A549 (cell line): ENCODE data around the gene KLK2. TPM values are rescaled to one million over a fixed set of nuclear protein-coding genes. Genes with fewer than 3 reads are reported as not detected.

Source experiments
- ATAC-seq, 2 experiments: fragments of 200-7000 bp in 1 of 2; fragments of >200 bp in 1 of 2; cut with Nextera tagmentation in 1 of 2; cut with Tn5 transposase in 1 of 2; 3 replicates each; pipeline versions ENCODE4 v1.8.0 to v1.9.1; 2018 to 2020; ENCODE audit warnings: mild to moderate bottlenecking in 1 of 2, moderate library complexity in 1 of 2
- CTCF ChIA-PET: fragments of 300-600 bp; sonication (Branson Sonifier 250); formaldehyde crosslinking; extraction: SDS; loops from one replicate; lab custom pipeline; 2021; ENCODE audit warnings: antibody characterized with exemption, inconsistent platforms; lab: Yijun Ruan, JAX
- POLR2A ChIA-PET: fragments of 350-600 bp; formaldehyde crosslinking; extraction: SDS; loops from one replicate; lab custom pipeline; 2021; ENCODE audit warnings: antibody characterized with exemption, inconsistent platforms; lab: Yijun Ruan, JAX
- DNase-seq, 2 experiments: peaks; one replicate each; pipeline versions ENCODE4 v3.0.0 to v3.0.0-alpha.2; 2011 to 2016; ENCODE audit warnings: low read depth in 1 of 2, low spot score in 1 of 2
- FAIRE-seq: peaks from 2 replicates; lab custom pipeline; 2011; peaks lifted over from hg19 to GRCh38; lab: Jason Lieb, UNC
- H3K27ac ChIP-seq, 2 experiments: fragments of >200 bp; sonication (Bioruptor Twin); formaldehyde crosslinking; 3 replicates each; pipeline ENCODE4 v1.5.1; 2016 to 2017
- H3K4me1 ChIP-seq: fragments of >200 bp; sonication (Bioruptor Twin); formaldehyde crosslinking; 3 replicates; pipeline ENCODE4 v1.6.1; 2016
- H3K4me2 ChIP-seq: fragments of >200 bp; sonication (Bioruptor Twin); formaldehyde crosslinking; 3 replicates; pipeline ENCODE4 v1.6.1; 2016
- H3K4me3 ChIP-seq: fragments of >200 bp; sonication (Bioruptor Twin); formaldehyde crosslinking; 3 replicates; pipeline ENCODE4 v1.5.1; 2016
- H3K9me3 ChIP-seq: fragments of >200 bp; sonication (Bioruptor Twin); formaldehyde crosslinking; 3 replicates; pipeline ENCODE4 v1.6.1; 2016
- CBX2 ChIP-seq: fragments of 200-600 bp; sonication (generic); IDR thresholded peaks from 2 replicates; pipeline ENCODE4 v1.6.1; 2016; ENCODE audit warnings: low read depth, mild to moderate bottlenecking, borderline replicate concordance
- CEBPB ChIP-seq, 2 experiments: fragments of >200 bp in 1 of 2; sonication (Bioruptor Twin) in 1 of 2; formaldehyde crosslinking in 1 of 2; IDR thresholded peaks; 2 replicates each; pipeline ENCODE4 v1.6.1; 2012 to 2016
- CTCF ChIP-seq: fragments of >200 bp; sonication (Bioruptor Twin); formaldehyde crosslinking; IDR thresholded peaks from 3 replicates; pipeline ENCODE4 v1.5.1; 2016
- EHF ChIP-seq: fragments of 250-450 bp; sonication (Bioruptor Pico); IDR thresholded peaks from 2 replicates; pipeline ENCODE4 v1.5.0; 2020; ENCODE audit warnings: mild to moderate bottlenecking
- EP300 ChIP-seq, 2 experiments: fragments of >200 bp; sonication (Bioruptor Twin); formaldehyde crosslinking; IDR thresholded peaks; 2 replicates in 1 of 2; 3 replicates in 1 of 2; pipeline ENCODE4 v1.6.1; 2016 to 2017
- FOSL2 ChIP-seq, 2 experiments: fragments of 450-650 bp in 1 of 2; fragments of >200 bp in 1 of 2; sonication (Bioruptor Twin) in 1 of 2; formaldehyde crosslinking; IDR thresholded peaks; 2 replicates each; pipeline versions ENCODE4 v1.5.0 to v1.6.1; 2016 to 2020; ENCODE audit warnings: mild to moderate bottlenecking in 1 of 2, moderate library complexity in 1 of 2
- GATA3 ChIP-seq: IDR thresholded peaks from 2 replicates; pipeline ENCODE4 v1.6.1; 2012; ENCODE audit warnings: borderline replicate concordance
- HEYL ChIP-seq: fragments of 250-450 bp; sonication (Bioruptor Pico); IDR thresholded peaks from 2 replicates; pipeline ENCODE4 v1.8.0; 2021; ENCODE audit warnings: mild to moderate bottlenecking, moderate library complexity
- HMGXB4 ChIP-seq: fragments of 250-450 bp; sonication (Bioruptor Pico); IDR thresholded peaks from 2 replicates; pipeline ENCODE4 v1.5.0; 2021; ENCODE audit warnings: mild to moderate bottlenecking, moderate library complexity, borderline replicate concordance
- HOXB13 ChIP-seq: fragments of 250-450 bp; sonication (Bioruptor Pico); IDR thresholded peaks from 2 replicates; pipeline ENCODE4 v1.5.0; 2020; ENCODE audit warnings: low read depth, mild to moderate bottlenecking, moderate library complexity
- JUN ChIP-seq, 2 experiments: fragments of >200 bp; sonication (Bioruptor Twin); formaldehyde crosslinking; IDR thresholded peaks; 2 replicates in 1 of 2; 3 replicates in 1 of 2; pipeline ENCODE4 v1.6.1; 2016 to 2017
- JUNB ChIP-seq: fragments of >200 bp; sonication (Bioruptor Twin); formaldehyde crosslinking; IDR thresholded peaks from 2 replicates; pipeline ENCODE4 v1.6.1; 2016
- KDM1A ChIP-seq: fragments of 200-600 bp; sonication (generic); IDR thresholded peaks from 2 replicates; pipeline ENCODE4 v1.6.1; 2016; ENCODE audit warnings: low read depth, mild to moderate bottlenecking
- MAZ ChIP-seq: fragments of 150-350 bp; IDR thresholded peaks from 2 replicates; pipeline ENCODE4 v1.6.1; 2014; ENCODE audit warnings: antibody characterized with exemption, low read depth, low read length, borderline replicate concordance
- POLR2A ChIP-seq: IDR thresholded peaks from 2 replicates; pipeline ENCODE4 v1.6.1; 2012; ENCODE audit warnings: mild to moderate bottlenecking, low read length
- POLR2AphosphoS2 ChIP-seq: conservative IDR thresholded peaks from 2 replicates; pipeline ENCODE4 v1.6.1; 2012; ENCODE audit warnings: low read length, improper control_type of control experiment, inconsistent platforms
- SMC3 ChIP-seq: fragments of >200 bp; sonication (Bioruptor Twin); formaldehyde crosslinking; IDR thresholded peaks from 3 replicates; pipeline ENCODE4 v1.6.1; 2018; ENCODE audit warnings: inconsistent platforms
- SREBF2 ChIP-seq: fragments of 450-650 bp; IDR thresholded peaks from 2 replicates; pipeline ENCODE4 v1.6.1; 2014; ENCODE audit warnings: mild to moderate bottlenecking, moderate library complexity
- ZFP36 ChIP-seq: fragments of 450-650 bp; IDR thresholded peaks from 2 replicates; pipeline ENCODE4 v1.6.1; 2014; ENCODE audit warnings: borderline replicate concordance; ENCODE audit not compliant: partially characterized antibody
- ZNF302 ChIP-seq: fragments of 250-450 bp; sonication (Bioruptor Pico); IDR thresholded peaks from 2 replicates; pipeline ENCODE4 v1.9.0; 2021; ENCODE audit warnings: inconsistent platforms, mild to moderate bottlenecking, moderate library complexity
- WGBS: methylation state at CpG from one replicate; pipeline ENCODE4 v1.1.6; 2017; ENCODE audit errors: missing lambda C conversion rate; 5-methylcytosine and 5-hydroxymethylcytosine counted together
- polyA plus RNA-seq, 4 experiments: library from polyadenylated mRNA; depleted of rRNA in 3 of 4; stranded (reverse); fragments of >200 nt; fragmentation: RNase III in 1 of 4; extraction: RNeasy Plus Mini Kit Qiagen cat#74134 plus additional on column Dnase treatment in 1 of 4; gene quantifications; 2 replicates in 3 of 4; 3 replicates in 1 of 4; pipeline ENCODE4 v1.2.3, GENCODE V29; 2011 to 2017
- TF ChIP-seq, protein P1 (sequence below): IDR thresholded peaks from 2 replicates; pipeline ENCODE4 v1.6.1; 2012
- TF ChIP-seq, protein P2 (sequence below): fragments of 150-350 bp; IDR thresholded peaks from 2 replicates; pipeline ENCODE4 v1.6.1; 2014; ENCODE audit warnings: low read depth, mild to moderate bottlenecking, low read length
- TF ChIP-seq, protein P3 (sequence below): fragments of >200 bp; sonication (Bioruptor Twin); formaldehyde crosslinking; IDR thresholded peaks from 2 replicates; pipeline ENCODE4 v1.6.1; 2016
- TF ChIP-seq, protein P4 (sequence below): IDR thresholded peaks from 2 replicates; pipeline ENCODE4 v1.6.1; 2012

Gene KLK2
- polyA plus RNA-seq, 2 of the 4 experiments (the other 2 are of a cell fraction) = 0.21 to 0.49 TPM

- TF ChIP-seq JUN (IDR thresholded peaks at IDR 0.05) (no peak), SREBF2 (no peak), CBX2 (no peak), GATA3 (no peak), CTCF (no peak), POLR2A (no peak), HMGXB4 (CRISPR knock-in tag) (no peak), ZNF302 (CRISPR knock-in tag) (no peak), EP300 (IDR thresholded peaks at IDR 0.05) (no peak), HOXB13 (CRISPR knock-in tag) (no peak)
Observed at GRCh38 chr19:50924586-50924985, 51.3 kb downstream of the KLK2 start (continued).

DNA sequence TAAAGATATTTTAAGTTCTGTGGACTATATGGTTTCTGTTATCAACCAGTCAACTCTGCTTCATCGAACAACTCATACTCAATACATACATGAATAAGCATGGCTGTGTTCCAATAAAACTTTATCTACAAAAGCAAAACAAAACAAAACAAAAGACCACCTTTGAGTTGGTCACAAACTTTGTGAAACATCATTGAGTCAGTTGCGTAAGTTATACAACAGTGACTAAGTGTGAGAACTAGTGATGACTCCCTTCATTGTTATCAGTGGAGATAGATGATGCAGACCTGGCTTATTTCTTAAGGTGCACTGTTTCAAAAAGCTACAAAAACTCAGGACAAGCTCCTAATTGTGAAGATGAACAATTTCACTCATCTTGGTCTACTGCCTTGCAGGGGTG, 52.5 kb downstream of the KLK2 start:
- CTCF ChIA-PET = interaction anchor here (0.9 to 13.0 kb wide), 9 partner anchors 10 to 203 kb away, joined by 3 to 121 read pairs (median 5); partner anchors contain the start of genes ACP4 and CLEC11A
- no peak overlapping the region for H3K4me2 ChIP-seq
- no peaks in the 10 kb centered on the region for H3K9me3 ChIP-seq
- no peak for TF ChIP-seq EHF (CRISPR knock-in tag)
- no peak for TF ChIP-seq KDM1A
- TF ChIP-seq, protein P1, sequence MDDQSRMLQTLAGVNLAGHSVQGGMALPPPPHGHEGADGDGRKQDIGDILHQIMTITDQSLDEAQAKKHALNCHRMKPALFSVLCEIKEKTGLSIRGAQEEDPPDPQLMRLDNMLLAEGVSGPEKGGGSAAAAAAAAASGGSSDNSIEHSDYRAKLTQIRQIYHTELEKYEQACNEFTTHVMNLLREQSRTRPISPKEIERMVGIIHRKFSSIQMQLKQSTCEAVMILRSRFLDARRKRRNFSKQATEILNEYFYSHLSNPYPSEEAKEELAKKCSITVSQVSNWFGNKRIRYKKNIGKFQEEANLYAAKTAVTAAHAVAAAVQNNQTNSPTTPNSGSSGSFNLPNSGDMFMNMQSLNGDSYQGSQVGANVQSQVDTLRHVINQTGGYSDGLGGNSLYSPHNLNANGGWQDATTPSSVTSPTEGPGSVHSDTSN = no peak
- TF ChIP-seq, protein P2, sequence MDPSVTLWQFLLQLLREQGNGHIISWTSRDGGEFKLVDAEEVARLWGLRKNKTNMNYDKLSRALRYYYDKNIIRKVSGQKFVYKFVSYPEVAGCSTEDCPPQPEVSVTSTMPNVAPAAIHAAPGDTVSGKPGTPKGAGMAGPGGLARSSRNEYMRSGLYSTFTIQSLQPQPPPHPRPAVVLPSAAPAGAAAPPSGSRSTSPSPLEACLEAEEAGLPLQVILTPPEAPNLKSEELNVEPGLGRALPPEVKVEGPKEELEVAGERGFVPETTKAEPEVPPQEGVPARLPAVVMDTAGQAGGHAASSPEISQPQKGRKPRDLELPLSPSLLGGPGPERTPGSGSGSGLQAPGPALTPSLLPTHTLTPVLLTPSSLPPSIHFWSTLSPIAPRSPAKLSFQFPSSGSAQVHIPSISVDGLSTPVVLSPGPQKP = no peak
- peak; percentile 49 to 58; a peak in 2 of 4 replicates for TF ChIP-seq CEBPB (IDR thresholded peaks at IDR 0.05)
- TF ChIP-seq HEYL (CRISPR knock-in tag) = no peak
- 0 out of 2 replicates have a peak, but pooled peaks have one; percentile 14 for TF ChIP-seq GATA3
- TF ChIP-seq MAZ = no peak
- no peak for TF ChIP-seq SMC3
- peak; percentile 32; the same call in 1 of the 2 replicates for TF ChIP-seq JUNB
- TF ChIP-seq CTCF = no peak
- no peak for TF ChIP-seq ZFP36
- peak; percentile 56 for TF ChIP-seq FOSL2 (IDR thresholded peaks at IDR 0.05)
- peak; percentile 71 for TF ChIP-seq FOSL2 (CRISPR knock-in tag; IDR thresholded peaks at IDR 0.05)
- no peak for TF ChIP-seq HMGXB4 (CRISPR knock-in tag)
- no peak for TF ChIP-seq POLR2AphosphoS2
- TF ChIP-seq, protein P3, sequence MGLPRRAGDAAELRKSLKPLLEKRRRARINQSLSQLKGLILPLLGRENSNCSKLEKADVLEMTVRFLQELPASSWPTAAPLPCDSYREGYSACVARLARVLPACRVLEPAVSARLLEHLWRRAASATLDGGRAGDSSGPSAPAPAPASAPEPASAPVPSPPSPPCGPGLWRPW = no peak
- TF ChIP-seq, protein P4, sequence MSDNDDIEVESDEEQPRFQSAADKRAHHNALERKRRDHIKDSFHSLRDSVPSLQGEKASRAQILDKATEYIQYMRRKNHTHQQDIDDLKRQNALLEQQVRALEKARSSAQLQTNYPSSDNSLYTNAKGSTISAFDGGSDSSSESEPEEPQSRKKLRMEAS = no peak
- H3K4me1 ChIP-seq = peaks cover 14% of the 10 kb centered on the region; the same call in 1 of the 3 replicates
- H3K27ac ChIP-seq = no peak overlapping the region
- WGBS = 19% methylated on average over 2 of the region's 2 CpGs
- no peak overlapping the region for H3K4me3 ChIP-seq
- POLR2A ChIA-PET = interaction anchor here (1.1 kb wide), 1 partner anchor 122 kb away, joined by 4 read pairs; no protein-coding TSS in a partner anchor
- ATAC-seq = no peak
- peak; percentile 59 for FAIRE-seq
- DNase-seq = peak in 1 of 2 experiments; percentile 38
